GM19395 (cell line): Measurements from ENCODE around the gene COX6B2.

Experiments
- ATAC-seq: cut with Tn5 transposase; IDR thresholded peaks from one replicate; pipeline ENCODE4 v1.9.1; 2021; ENCODE audit warnings: mild to moderate bottlenecking, moderate library complexity; ENCODE audit not compliant: unreplicated experiment

COX6B2 gene

DNA sequence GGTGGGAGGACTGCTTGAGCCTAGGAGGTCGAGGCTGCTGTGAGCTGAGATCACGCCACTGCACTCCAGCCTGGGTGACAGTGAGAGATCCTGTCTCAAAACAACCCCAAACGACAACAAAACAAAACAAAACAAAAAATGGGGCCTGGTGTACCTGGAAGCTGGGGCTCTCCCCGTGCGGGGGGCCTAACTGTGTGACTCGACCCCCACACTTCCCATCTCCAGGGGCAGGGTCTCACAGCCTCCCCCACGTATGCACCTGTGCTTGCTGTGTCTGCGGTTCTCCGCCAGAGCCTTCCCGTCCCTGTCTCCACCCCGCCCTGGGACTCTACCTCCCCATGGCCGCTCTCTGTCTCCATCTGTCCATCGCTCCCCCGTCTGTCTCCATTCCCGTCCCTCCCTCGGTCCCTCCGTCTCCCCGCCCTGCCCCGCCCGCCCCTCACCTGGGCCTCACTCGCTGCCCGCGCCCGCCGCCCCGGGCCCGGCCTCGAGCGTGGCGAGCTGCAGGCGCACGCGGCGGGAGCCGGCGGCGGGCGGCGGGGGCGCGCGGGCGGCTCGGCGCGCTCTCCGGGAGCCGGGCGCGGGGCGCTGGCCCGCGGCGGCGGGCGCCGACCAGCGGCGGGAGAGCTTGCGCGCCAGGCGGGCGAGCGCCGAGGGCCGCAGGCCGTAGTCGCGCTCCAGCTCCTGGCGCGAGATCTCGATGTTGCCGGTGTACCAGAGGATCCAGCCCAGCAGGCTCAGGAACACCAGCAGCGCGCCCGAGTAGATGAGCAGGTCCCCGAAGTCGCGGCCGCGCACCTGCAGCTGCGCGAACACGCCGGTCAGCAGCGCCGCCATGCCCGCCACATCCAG, 29.0 kb upstream of the COX6B2 start:
- no peak for ATAC-seq

DNA sequence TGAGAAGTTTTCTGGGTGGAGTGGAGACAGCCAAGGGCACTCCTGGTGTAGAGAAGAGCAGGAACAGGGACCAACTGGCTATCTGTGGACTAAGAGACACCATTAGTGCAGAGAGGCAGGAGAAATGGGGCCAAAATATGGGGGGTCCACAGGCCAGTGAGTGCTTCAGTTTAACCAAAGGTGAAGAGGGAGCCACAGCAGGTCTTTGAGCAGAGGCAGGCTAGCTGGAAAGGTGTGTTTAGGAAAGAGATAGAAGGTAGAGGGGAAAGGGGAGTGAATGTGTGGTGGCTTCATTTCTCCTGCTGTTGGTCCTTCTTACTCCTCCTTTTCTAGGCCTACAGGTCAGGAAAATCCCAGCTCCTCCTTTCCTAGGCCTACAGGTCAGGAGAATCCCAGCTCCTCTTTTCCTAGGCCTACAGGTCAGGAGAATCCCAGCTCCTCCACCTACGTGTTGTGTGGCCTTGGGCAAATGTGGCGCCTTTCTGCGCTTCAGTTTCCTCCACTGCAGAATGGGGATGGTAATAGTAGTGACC, 28.1 kb upstream of the COX6B2 start:
- ATAC-seq, result no peak

DNA sequence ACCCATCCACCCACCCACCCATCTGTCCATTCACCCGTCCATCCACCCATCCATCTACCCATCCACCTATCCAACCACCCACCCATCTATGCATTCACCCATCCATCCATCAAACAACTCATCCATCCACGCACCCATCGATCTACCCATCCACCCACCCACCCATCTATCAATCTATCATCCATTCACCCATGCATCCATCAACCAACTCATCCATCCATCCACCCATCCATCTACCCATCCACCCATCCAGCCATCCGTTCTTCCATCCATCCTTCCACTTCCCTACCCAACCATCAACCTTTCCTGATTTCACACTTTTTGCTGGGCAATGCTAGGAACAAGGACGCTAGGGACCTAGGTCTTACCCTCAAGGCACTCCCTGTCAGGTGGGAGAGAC, 27.5 kb upstream of the COX6B2 start:
- ATAC-seq, result no peak

DNA sequence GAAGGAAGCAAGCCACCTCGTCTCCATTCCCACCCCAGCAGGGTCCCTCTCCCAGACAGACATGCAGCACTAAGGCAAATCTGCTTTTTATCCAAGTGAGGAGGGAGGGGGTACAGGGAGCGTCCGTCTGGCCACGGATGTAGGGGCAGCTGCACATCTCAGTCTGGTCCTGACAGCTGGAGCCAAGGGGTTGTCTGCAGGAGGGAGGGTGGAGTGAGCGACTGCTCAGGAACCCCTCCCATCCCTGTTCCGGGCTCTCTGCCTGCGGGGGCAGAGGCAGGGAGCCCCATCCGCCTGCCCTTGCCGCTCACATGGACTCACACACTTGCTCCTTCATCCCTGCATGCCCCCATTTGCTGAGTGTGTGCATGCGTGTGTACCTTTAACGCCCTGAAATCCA, 24.7 kb upstream of the COX6B2 start:
- ATAC-seq, result no peak

DNA sequence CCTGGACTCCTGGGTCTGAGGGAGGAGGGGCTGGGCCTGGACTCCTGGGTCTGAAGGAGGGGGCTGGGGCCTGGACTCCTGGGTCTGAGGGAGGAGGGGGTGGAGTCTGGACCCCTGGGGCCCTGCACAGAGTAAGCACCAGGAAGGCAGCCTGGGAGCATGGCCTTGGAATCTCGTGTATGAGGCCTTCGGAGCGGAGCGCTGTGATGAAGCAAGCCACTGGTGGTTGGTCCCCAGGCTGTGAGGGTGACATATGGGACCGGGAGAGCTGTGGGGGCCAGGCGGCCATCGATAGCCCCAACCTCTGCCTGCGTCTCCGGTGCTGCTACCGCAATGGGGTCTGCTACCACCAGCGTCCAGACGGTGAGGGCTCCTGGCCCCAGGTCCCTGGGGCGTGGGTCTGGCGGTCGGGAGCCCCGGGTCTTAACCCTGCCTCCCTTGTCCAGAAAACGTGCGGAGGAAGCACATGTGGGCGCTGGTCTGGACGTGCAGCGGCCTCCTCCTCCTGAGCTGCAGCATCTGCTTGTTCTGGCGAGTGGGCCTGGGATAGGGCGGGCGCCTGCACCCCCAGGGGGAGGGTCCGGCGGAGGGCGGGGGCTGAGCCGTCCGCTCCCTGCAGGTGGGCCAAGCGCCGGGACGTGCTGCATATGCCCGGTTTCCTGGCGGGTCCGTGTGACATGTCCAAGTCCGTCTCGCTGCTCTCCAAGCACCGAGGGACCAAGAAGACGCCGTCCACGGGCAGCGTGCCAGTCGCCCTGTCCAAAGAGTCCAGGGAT, 23.0 kb upstream of the COX6B2 start:
- ATAC-seq, result no peak

- ATAC-seq, result no peak
Measured at GRCh38 chr19:55376241-55376933, 21.9 kb upstream of the COX6B2 start, which contains the start of gene TMEM190. Gene TMEM190 (plus strand): TSS chr19:55376826. CDS start chr19:55376854, 28 bp downstream.

GRCh38 chr19:55373993-55374757, 19.7 kb upstream of the COX6B2 start:
- ATAC-seq, result no peak

GRCh38 chr19:55373306-55373992, 18.9 kb upstream of the COX6B2 start:
- ATAC-seq, result no peak

DNA sequence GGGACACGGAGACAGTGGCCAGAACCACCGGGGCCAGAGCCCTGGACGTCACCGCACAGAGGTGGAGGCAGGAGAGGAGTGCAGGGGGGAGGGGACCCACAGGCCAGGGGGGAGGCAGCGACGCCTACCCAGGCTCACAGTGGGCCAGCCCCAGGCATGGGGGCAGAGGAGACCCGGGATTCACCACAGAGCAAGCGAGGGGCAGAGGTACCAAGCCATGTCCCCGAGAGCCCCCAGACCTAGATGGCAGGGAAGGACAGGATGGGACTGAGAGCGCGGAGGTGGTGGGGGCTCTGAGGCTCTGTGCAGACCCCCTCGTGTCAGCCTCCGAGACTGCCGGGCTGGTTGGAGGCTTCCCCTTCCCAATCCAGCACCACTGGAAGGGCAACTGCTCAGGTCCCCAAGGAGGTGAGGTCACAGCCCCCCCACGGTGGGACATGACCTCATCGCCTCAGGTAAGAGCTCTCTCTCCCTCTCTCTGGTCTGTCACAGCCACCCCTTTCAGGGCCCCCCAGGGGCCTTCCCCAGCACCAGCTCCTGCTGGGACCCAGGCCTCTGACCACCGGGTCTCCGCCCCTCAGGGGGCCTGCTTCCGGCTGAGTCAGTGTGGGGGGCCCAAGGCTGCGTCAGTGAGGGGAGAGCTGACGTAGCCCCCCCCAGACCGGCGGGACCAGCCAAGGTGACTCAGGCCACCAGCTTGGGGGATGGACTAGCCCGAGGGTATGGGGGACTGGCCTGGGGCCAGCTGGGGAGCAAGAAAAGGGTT, 18.0 kb upstream of the COX6B2 start:
- no peak for ATAC-seq

- no peak for ATAC-seq
Measured at GRCh38 chr19:55370305-55370988, 15.9 kb upstream of the COX6B2 start, which contains the start of gene IL11. Gene IL11 (minus strand): TSS chr19:55370463. CDS start chr19:55370310, 153 bp downstream.

DNA sequence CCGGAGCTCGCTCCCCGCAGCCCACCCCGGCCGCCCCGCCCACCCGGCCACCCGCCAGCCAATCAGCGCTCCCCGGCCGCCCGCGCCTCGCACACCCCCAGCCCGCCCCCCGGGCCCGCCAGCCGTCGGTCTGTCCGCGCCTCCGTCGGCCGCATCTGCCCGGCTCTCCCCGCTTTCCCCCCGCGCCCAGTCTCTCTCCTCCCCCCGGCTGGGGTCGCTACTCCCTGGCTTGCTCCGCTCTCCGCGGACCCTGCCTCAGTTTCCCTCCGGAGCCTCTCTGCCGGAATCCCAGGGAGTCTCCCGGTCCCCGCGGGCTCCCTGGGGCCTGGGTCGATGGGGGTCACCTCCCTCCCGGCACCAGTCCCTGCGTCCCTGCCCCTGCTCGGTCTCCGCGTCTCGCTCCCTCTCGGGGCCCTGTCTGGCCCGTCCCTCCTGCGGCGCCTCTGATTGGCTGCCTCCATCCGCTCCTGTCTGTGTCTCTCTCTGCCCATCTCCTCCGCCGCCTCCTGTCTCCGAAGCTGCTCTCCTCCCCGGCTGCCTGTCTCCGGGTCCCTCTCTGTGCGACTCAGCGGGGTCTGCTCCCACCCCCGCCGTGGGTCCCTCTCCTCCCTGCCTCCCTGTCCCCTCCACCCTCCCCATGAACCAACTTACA, 15.3 kb upstream of the COX6B2 start:
- no peak for ATAC-seq

- no peak for ATAC-seq
Measured at GRCh38 chr19:55368701-55369563, 14.4 kb upstream of the COX6B2 start.

GRCh38 chr19:55368106-55368505, 13.6 kb upstream of the COX6B2 start:
- no peak for ATAC-seq

GRCh38 chr19:55366790-55367189, 12.3 kb upstream of the COX6B2 start:
- no peak for ATAC-seq

DNA sequence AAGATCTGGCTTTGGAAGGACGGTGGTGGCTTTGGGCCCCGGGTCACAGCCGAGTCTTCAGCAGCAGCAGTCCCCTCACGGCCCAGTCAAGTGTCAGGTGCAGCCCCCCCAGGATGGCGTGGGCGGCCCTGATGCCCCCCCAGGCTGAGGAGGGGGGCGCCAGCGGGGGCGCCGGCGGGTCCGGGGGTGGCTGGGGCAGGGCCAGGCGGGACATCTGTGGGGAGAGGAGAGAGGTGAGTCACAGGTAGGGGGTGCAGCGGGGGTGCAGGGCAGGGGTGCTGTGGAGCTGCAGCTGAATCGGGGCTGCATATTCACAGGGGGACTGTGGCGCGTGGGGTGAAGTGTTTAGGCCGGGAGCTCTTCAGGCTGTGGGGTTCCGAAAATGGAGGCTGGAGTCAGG, 11.4 kb upstream of the COX6B2 start:
- no peak for ATAC-seq

DNA sequence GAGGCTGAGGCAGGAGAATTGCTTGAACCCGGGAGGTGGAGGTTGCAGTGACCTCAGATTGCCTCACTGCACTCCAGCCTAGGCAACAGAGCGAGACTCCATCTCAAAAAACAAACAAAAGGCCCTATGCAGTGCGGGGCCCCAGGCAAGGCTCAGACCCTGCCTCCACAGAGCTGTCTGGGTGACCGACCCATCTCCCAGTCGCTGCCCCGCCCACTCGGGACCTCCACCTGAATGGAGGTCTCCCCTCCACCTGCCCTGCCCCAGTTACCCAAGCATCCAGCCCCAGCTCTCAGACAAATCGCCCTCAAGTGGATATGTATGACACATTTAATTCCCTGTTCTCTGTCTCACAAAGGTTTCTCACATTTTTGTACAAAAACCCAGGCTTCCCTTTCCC, 10.7 kb upstream of the COX6B2 start:
- ATAC-seq, result no peak
